ENCODE results near the gene TPRG1.

The TPRG1 gene, protein sequence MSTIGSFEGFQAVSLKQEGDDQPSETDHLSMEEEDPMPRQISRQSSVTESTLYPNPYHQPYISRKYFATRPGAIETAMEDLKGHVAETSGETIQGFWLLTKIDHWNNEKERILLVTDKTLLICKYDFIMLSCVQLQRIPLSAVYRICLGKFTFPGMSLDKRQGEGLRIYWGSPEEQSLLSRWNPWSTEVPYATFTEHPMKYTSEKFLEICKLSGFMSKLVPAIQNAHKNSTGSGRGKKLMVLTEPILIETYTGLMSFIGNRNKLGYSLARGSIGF

DNA sequence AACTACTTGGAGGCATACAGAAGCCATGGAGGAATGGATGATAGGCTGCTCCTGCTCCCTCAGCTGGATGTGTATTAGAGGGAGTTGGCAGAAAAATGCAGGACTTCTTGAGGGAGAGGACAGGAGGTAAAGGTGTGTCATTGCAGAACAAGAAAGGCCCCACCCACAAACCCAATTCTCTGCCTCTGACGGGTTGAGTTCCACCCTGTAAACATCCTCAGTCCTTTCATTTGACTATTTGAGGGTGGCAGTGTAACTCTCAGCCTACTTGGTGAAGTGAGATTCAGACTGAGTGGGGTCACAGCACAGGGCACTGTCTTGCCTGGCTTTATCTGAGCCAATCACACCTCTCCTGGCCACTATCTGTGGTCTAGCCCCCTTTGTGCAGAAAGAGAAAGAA is at the start of gene TPRG1:
Gene TPRG1, plus strand, starts transcription at position 265 of the 400 bp plus-strand sequence. CDS start 35,414 bp downstream, outside the sequence.
- no peak for DNase-seq

DNA sequence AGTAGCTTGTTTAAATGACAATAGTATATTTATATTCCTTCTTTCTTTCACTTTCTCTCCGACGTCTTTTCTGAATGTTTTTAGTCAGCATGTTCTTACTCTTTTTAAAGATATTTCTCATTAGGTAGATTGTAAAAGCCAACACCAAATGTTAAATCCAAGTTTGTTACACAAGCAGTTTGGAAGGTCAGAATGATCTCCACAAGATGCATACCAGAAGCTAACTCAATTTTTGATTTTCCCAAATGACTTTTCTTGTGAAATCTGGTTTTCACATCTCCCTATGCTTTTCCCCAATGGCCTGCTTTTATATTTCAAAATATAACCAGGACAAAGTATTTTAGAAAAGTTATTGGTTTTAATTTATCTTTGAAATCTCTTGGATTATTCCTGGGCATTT is 49.7 kb upstream of the TPRG1 start:
- DNase-seq, result no peak

DNA sequence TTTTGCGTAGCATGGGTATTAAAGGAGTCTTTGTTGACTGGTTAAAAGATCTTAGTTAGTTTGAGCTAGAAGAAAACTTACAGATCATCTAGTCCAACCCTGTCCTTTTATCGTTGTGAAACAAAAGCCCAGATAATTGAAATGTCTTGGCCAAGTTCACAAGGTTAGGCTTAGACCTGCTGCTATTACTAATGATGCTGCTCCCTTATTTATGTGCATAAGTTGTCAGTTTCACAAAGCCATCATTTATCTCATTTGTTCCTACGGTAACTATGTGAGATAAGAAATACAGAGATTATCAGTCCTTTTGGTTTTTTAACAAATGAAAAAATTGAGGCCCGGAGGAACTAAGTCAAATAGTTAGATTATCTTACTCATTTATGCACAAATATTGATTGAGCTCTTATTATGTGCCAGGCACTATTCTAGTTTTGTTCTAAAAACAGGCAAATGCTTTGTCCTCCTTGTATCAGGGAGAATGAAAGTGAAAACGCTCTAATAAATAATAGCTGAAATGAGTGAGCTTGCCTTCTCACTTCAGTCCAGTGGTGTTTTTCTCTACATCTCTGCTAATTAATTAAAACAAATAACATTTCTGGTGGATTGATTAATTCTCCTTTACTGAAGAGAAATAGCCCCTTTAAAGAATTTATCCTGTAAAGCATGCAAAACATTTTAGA is 49.1 kb upstream of the TPRG1 start:
- no peak for DNase-seq

DNA sequence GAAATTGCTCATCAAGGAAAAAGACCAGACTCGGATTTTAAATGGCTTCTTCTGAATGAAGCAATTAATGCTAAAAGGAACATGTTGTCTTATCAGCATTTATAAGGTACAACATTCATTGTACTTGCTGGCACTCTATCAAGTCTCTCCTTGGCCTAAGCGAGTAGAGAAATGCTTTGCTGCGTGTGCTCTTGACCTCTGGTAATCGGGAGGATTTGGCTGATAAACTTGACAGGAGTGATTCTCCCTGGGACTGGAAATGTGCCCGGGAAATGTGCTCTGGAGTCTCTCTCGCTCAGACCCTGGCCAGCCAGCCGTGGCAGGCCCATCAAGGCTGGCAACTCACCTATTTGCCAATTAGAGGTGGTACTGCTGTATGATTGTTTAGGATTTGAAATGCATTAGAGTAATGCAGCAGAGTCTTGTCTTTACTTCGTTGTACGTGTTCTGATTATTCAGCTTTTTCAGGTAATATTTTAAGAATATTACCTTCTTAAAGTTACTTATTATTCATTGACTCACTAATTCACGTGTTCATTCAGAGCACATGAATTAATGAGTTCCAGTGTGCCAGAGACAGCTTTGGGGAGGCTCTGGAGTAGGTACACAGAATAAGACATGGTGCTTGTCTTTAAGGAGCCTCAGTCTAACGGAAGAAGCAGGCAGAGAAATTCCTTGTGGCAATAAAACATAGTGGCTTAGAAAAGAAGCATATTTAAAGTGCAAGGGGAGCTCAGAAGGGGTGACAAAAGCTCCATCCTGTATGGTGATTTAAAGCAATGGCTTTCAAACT is 48.0 kb upstream of the TPRG1 start:
- DNase-seq, result peak; percentile 2

DNA sequence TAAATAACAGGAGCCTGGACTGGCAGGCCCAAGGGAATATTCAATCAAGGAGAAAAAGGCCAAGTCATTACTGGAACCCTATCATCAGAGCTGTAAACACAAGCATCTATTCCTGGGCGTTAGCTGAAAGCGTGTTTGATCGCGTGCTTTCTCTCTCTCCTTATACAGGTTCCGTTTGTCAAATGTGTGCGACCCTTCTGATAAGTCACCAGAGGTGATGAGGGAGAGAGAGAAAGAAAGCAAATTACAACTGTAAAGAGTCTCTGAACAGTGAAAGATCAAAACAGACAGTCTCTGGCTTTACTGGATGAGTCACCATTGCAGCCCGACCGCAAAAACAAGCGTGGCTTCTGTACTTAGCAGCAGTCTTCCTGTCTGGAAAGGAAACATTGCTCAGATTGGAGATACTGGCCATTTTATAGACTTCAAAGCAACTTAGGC is 39.5 kb upstream of the TPRG1 start:
- DNase-seq, result no peak

DNA sequence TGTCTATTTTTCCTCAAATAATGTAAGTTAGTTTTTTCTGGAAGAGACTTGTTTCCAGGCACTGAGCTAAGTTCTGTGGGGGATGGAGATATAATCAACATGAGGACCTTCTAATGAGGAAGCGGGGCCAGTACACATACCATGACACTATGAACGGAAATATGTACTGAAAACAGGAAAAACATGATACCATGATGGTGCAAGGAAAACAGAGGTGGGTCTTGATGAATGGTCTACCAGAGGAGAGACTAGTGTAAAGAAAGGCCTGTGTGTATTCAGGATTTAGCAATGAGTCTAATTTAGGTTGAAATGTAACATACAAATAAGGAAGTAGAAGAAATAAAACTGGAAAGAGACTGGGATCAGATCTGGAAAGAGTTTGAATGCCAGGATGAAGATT is 38.9 kb upstream of the TPRG1 start:
- DNase-seq, result no peak

DNA sequence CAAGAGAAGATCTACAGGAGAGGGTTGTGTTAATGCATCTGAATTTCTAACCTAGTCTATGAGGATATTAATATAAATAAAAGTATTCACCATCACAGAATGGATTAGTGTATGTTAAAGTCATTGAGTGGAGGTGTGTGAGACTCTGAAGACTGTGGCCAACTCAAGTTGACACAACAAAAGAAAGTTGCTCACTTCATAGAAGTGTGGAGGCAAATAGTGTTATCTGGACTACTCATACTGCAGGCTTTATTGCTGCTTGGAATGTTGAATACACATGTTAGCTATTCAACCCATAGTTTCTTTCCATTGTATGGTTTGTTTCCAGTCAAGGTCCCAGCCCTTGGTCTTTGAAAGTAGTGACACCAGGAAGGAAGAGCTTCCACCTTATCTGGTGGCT is 38.0 kb upstream of the TPRG1 start:
- DNase-seq, result no peak

DNA sequence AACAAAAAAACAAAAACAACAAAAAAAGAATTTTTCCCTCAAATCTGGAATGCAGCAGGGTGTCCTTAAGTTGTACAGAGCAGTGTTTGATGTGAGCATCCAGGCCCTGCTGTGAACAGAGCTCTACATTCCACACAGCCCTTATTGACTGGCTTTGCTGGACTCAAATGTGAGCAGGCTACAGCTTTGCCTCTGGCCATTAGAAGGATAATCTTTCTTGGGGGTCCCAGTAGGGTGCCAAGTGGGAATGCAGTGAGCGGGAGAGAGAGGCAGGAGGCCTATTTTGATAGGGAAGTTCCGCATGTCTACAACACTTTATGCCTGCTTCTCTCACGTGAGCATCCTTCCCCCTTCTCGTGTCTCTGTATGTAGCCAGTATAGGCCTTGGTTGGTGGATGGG is 34.4 kb upstream of the TPRG1 start:
- DNase-seq, result no peak

DNA sequence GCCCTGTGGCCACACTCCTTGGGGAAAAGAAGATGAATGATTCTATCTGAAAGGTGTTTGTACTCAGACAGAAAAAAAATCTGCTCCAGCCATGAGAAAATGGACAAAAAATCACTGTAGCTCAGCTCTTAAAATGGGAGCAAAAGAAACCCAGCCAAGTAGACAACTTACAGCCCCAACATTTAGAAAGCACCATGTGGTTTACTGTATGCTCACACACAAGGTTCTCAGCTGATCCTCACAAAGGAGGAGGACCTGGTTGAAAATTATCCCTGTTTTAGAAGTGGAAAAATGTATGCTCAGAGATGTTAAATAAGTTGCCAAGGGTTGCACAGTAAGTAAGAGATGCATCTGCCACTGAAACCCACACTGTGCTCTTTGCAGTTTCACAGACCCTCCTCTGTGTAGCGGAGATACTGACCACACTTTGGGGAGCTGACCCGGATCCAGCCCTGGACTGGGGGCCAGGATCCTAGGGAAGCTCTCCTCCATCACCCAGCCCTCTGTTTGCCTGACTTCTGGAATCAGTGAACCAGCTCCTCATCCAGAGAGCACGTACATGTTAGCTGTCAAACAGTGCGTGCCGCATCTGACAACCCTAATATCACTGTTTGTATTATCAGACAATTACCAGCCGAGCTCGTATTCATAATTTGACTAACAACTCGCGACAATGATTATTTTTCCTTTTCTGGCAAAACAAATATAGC is 32.7 kb upstream of the TPRG1 start:
- no peak for DNase-seq

DNA sequence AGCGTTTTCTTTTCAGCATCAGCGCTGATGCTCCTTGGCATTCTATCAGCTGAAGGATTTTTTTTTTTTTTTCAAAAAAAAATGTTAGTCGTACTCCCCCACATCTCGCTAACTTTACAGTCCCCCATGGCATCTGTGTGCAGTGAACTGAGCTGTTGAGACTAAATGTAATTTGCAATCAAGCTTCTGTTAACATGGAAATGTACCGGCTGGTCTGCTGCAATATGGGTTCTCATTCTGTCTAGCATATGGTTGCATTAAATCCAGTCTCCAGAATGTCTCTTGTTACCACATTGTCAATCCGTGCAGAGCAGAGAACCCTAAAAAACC is 32.2 kb upstream of the TPRG1 start:
- no peak for DNase-seq

DNA sequence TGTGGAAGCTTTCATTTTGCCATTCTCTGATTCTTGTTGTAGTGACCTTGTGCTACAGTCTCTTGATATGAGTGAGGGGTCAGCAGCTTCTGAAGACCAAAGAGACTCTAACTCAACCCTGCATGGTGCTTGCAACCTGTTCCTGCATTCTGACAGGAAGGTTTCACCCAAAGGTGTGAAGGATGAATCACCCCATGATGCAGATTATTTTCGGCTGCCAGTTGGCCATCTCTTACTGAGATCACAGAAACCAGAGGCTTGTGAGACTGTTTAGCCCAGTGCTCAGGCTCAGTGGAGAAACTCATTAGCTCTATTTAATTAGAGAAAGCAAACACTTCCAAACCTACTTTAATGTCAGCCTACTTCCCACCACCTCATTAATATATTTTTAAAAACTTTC is 29.2 kb upstream of the TPRG1 start:
- DNase-seq, result no peak

DNA sequence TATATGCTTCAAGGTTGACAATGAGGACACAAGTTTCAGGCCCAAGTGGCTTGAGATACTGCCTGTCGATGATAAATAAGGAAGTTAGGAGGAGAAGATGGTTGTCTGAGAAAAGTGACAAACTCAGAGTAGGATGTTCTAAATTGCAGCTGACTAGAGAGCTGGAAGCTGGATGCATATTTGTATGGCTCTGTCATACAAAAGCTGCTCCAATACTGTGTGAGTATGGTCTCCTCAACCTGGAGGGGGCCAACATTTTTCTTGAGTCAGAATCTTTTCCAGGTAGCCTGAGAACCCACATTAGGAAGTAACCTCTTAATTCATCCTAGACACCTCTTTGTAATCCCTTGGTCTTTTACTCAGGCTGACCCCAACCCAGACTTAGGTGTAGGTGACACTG is 28.4 kb upstream of the TPRG1 start:
- DNase-seq, result no peak

DNA sequence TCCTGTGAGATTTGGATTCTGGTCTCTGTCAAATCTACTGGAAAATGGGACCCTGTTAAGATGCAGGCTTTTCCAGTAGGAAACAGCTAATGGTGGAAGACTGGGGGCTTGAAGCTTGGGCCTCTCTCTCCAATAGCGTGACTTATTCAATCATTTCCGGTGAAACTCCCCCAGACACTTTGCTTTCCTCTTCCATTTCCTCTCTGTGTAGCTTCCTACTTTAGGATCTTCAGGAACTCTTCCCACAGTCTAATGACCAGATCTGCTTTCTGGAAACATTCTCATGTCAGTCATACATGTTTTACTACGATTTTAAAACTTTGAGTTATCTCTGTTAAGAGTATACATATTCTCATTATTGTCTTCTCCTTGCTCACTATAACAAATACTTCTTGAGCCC is 28.0 kb upstream of the TPRG1 start:
- no peak for DNase-seq

DNA sequence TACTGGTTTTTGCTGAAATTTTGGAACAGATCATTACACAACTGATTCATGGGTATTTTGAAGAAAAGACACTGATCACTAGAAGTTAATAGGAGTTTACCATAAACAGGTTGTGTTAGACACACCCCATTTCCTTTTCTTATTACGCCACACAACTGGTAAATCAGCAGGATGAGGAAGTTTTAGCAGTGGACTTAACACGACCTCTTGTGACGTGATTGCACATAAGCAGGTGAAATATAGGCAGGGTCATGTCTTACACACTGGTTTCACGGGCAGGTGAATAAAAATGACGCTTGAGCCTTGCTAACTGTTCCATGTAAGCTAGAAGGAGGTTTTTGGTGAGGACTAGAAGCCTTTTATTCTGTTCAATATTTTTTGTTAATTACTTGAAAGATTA is 27.1 kb upstream of the TPRG1 start:
- peak; percentile 84 for DNase-seq

DNA sequence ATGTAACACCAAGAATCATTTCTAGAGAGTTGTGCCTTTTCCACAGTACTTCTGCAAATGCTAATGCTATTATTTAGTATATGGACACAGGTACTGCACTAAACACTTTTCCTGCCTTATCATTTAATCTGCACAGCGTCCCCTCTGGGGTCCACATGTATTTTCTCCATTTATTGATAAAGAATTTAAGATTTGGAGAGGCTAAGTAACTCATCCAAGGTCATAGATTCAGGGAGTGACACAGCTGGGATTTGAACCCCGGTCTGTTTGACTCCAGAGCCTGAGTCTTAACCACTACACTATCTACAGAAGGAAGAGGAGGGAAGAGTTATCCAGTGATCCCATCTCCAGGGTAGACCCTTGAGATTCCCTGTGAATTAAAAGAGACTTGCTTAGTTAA is 24.9 kb upstream of the TPRG1 start:
- DNase-seq, result no peak

DNA sequence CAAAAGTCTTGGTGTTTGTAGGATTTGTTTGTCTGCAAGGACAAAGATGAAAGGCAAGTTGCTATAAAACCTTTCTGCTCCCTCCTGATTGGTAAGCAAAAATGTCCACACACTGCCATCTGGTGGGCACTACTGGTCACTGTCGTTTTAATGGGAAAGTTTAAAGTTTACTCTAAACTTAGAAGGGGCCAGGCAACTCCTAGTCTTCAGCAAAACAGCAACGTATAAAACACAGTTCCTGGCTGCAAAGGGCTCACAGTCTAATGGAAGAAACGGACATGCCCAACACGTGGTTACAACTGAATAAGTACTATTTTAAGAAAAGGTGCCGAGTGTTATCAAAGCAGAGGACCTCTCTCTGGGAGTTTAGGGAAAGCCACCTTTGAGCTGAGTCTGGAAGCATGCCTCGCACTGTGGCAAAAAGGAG is 23.7 kb upstream of the TPRG1 start:
- DNase-seq, result peak; percentile 31

DNA sequence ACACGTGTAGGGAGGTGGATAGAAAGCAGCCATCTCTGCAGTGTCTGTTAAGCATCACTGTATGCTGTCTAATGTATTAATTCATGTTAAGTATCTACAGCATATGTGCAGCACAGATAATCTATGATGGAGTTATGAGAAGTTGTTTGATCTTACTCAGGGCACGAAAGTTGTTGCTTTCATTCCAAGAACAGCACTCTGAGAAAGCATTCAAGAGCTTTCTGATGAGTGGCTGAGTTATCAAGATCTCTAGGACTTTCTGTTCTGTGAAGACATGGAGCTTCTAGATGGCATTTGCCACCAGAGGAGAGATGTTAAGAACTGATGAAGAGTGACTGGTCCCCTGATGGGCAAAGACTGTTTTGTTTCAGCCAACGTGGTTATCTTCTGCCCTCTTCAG is 22.6 kb upstream of the TPRG1 start:
- no peak for DNase-seq

DNA sequence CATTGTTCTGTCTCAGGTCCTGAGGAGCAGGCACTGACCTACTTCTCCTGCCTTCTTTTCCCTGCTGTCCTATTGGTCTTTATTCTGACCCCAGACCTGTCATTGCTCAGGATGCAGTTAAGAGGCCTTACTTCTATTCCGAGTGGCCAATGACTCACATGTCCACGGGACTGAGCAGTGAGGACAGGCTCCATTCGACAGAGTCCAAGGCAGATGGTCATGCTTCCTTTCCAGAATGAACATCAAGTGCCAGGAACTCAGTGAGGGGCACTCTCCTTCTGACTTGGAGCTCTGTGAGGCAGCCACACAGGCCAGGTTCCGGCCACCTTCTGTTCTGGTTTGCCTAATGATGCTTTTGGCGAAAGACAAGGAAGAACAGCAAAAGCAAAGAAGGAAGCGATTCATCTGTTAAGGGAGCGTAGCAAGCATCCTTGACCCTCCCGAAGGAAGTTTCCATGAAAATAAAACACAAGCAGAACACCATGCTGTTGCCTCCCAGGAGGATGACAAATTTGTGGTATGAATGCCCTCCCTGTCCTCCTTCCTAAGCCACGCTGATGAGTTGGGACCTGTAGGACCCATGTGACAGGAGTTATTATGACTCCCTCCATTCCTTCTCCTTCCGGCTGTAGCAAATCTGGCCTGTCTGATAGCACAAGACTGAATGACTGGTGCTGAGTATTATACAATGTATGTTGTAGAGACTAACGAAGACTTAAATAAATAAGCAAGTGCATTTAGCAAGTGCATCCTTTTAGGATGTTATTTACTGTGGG is 14.4 kb upstream of the TPRG1 start:
- no peak for DNase-seq

DNA sequence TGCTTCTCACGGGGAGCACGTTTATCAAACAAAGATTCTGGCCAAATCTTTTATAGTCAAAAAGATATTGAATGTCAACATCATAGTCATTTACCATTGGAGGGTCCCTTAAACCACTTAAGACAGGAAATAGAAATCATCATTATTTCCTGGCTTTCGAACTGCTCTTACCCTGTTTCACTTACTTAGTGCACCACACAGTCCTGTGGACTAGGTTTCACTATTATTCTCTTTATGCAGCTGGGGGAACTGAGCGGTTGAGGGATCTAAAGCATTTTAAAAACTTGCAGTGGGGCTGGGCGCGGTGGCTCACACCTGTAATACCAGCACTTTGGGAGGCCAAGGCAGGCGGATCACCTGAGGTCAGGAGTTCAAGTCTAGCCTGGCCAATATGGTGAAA is 13.7 kb upstream of the TPRG1 start:
- no peak for DNase-seq

DNA sequence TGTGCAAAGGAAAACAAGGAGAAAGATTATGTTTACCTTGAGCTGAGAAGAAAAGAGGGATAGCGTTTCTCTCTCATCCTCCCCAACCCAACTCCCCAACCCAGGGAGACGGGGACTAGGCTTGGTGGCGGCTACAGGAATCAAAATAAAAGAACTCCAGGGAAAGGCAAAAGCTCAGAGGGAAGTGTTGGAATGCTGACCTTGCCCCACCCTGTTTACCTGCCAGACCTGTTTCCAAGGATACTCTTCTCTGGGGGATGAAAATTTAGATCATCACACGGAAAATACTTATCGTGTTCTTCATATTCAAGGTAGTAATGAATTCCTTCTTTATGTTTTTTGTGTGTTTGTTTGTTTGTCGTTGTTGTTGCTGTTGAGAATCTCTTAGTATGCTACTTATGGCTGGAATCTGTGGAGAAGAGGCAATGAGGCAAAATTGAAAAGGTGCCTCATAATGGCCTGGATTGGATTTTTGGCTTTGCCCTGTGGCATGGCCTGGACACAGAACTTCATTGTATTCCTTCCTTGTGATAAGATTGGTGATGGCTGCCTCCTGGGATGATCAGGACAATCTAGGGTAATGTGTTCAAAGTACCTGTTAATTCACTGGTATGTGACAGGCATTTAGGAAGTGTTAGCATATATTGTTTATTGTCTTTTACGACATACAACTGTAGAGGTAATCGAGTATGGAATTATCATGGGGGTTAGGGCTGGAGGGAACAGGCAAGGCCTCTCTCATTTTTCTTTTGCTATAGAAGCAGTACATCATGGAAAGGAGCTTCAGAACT is 11.1 kb upstream of the TPRG1 start:
- DNase-seq, result no peak

DNA sequence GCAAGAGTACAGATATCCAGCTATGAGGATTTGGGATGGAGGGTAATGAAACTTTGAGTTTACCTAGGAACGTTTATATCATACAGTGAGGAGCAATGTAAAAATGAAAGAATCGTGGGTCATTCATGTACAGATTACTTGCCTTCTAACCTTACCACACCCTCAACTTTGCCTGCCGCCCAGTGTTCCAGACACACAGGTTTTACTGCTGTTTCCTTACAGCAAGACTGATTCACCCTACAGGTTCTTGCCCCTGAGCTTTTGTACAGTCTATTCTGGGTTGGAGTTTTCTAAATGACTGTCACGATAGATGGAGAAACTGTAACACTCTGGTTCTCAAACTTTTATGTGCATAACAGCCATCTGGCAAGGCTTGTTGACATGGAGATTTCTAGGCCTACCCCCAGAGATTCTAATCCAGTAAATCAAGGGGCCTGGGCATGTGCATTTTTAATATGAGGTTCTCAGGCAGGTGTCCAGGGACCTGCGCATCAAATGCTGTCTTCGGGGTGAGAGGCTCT is 6.6 kb upstream of the TPRG1 start:
- DNase-seq, result no peak

DNA sequence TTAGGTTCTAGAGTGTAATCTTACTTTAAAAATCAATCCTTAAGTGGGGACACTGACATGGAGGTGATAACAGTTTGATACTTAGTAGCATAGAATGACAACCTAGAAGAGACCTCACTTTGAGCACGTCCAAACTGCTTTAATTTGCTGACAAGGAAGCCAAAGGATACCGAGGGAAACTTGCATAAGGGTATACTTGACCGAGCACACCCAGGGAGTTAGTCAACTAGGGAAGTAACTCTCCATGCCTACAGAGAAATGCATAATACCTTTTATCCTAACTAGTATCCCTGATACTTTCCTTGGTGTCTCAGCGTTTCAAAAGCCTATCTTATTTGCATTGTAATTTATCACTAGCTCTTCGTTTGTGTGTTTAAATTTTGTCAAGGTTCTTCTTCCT is 5.5 kb upstream of the TPRG1 start:
- no peak for DNase-seq
